HEK293 (cell line): ENCODE data around the gene PFN3.

ENCODE experiments used
- CTCF ChIA-PET: fragments of 350-600 bp; formaldehyde crosslinking; extraction: SDS; loops from one replicate; lab custom pipeline; 2021; ENCODE audit warnings: antibody characterized with exemption; lab: Yijun Ruan, JAX
- POLR2A ChIA-PET: fragments of 300-600 bp; formaldehyde crosslinking; extraction: SDS; loops from one replicate; lab custom pipeline; 2020; ENCODE audit warnings: antibody characterized with exemption, inconsistent platforms; lab: Yijun Ruan, JAX
- H3K27ac ChIP-seq: fragments of 200-500 bp; sonication (Bioruptor generic); 2 replicates; pipeline ENCODE4 v1.5.1; 2014; ENCODE audit warnings: low read depth, low read length, control low read depth, inconsistent platforms; ENCODE audit errors: extremely low read depth
- H3K36me3 ChIP-seq, 2 experiments: fragments of 200-500 bp in 1 of 2; sonication (Bioruptor generic) in 1 of 2; 1 replicate in 1 of 2; 2 replicates in 1 of 2; pipeline ENCODE4 v1.5.1; 2014 to 2017; ENCODE audit warnings: inconsistent platforms in 2 of 2, low read length in 2 of 2; ENCODE audit not compliant: control insufficient read depth in 2 of 2, insufficient read depth in 1 of 2
- H3K4me1 ChIP-seq: fragments of 200-500 bp; sonication (Bioruptor generic); 2 replicates; pipeline ENCODE4 v1.5.1; 2014; ENCODE audit warnings: mild to moderate bottlenecking, low read length, inconsistent platforms; ENCODE audit not compliant: control insufficient read depth, insufficient read depth
- H3K4me3 ChIP-seq: 2 replicates; pipeline ENCODE4 v1.5.1; 2011; ENCODE audit warnings: low read depth, mild to moderate bottlenecking, control low read depth, low read length, moderate library complexity
- H3K9me3 ChIP-seq: fragments of 200-500 bp; sonication (Bioruptor generic); 2 replicates; pipeline ENCODE4 v1.5.1; 2014; ENCODE audit warnings: low read depth, low read length, inconsistent platforms; ENCODE audit not compliant: control insufficient read depth, insufficient read depth
- SALL2 ChIP-seq: fragments of 450-650 bp; formaldehyde crosslinking; IDR thresholded peaks from 2 replicates; pipeline ENCODE4 v1.5.0; 2017; ENCODE audit warnings: missing biosample characterization, mild to moderate bottlenecking, missing genetic modification characterization, borderline replicate concordance
- WT1 ChIP-seq: fragments of 450-650 bp; formaldehyde crosslinking; IDR thresholded peaks from 2 replicates; pipeline ENCODE4 v1.5.1; 2016; ENCODE audit warnings: missing biosample characterization, missing genetic modification characterization
- ZNF133 ChIP-seq: fragments of 450-650 bp; formaldehyde crosslinking; IDR thresholded peaks from 2 replicates; pipeline ENCODE4 v1.5.1; 2016; ENCODE audit warnings: missing biosample characterization, missing genetic modification characterization
- ZNF169 ChIP-seq: fragments of 450-650 bp; formaldehyde crosslinking; IDR thresholded peaks from 2 replicates; pipeline ENCODE4 v1.5.1; 2016; ENCODE audit warnings: missing biosample characterization, missing genetic modification characterization
- ZNF19 ChIP-seq: fragments of 450-650 bp; formaldehyde crosslinking; IDR thresholded peaks from 2 replicates; pipeline ENCODE4; 2016; ENCODE audit warnings: missing biosample characterization, missing genetic modification characterization, low read depth
- ZNF341 ChIP-seq: fragments of 450-650 bp; formaldehyde crosslinking; IDR thresholded peaks from 2 replicates; pipeline ENCODE4; 2016; ENCODE audit warnings: low read depth, missing biosample characterization, missing genetic modification characterization
- ZNF433 ChIP-seq: fragments of 450-650 bp; formaldehyde crosslinking; IDR thresholded peaks from 2 replicates; pipeline ENCODE4 v1.5.1; 2016; ENCODE audit warnings: missing biosample characterization, missing genetic modification characterization, low read depth
- ZNF510 ChIP-seq: fragments of 450-650 bp; formaldehyde crosslinking; IDR thresholded peaks from 2 replicates; pipeline ENCODE4 v1.5.1; 2018; ENCODE audit warnings: mild to moderate bottlenecking, missing genetic modification characterization, missing biosample characterization; ENCODE audit not compliant: insufficient replicate concordance
- ZNF561 ChIP-seq: fragments of 450-650 bp; IDR thresholded peaks from 2 replicates; pipeline ENCODE4 v1.5.1; 2018; ENCODE audit warnings: missing biosample characterization, missing genetic modification characterization, borderline replicate concordance
- ZNF624 ChIP-seq: fragments of 450-650 bp; formaldehyde crosslinking; IDR thresholded peaks from 2 replicates; pipeline ENCODE4 v1.5.1; 2017; ENCODE audit warnings: missing biosample characterization, missing genetic modification characterization
- ZNF664 ChIP-seq: fragments of 450-650 bp; formaldehyde crosslinking; IDR thresholded peaks from 2 replicates; pipeline ENCODE4 v1.5.1; 2016; ENCODE audit warnings: missing biosample characterization, missing genetic modification characterization
- ZNF701 ChIP-seq: fragments of 450-650 bp; formaldehyde crosslinking; IDR thresholded peaks from 2 replicates; pipeline ENCODE4 v1.5.1; 2016; ENCODE audit warnings: missing biosample characterization, missing genetic modification characterization
- ZNF777 ChIP-seq: fragments of 450-650 bp; formaldehyde crosslinking; IDR thresholded peaks from 2 replicates; pipeline ENCODE4 v1.5.1; 2017; ENCODE audit warnings: missing biosample characterization, missing genetic modification characterization, borderline replicate concordance
- TF ChIP-seq, protein P1 (sequence below): fragments of 450-650 bp; formaldehyde crosslinking; IDR thresholded peaks from 2 replicates; pipeline ENCODE4 v1.5.1; 2016; ENCODE audit warnings: missing biosample characterization, missing genetic modification characterization
- TF ChIP-seq, protein P2 (sequence below): fragments of 450-650 bp; IDR thresholded peaks from 2 replicates; pipeline ENCODE4 v1.5.1; 2018; ENCODE audit warnings: missing biosample characterization, mild to moderate bottlenecking, missing genetic modification characterization
- TF ChIP-seq, protein P3 (sequence below): fragments of 450-650 bp; formaldehyde crosslinking; IDR thresholded peaks from 2 replicates; pipeline ENCODE4 v1.5.1; 2016; ENCODE audit warnings: missing biosample characterization, missing genetic modification characterization, borderline replicate concordance
- TF ChIP-seq, protein P4 (sequence below): fragments of 450-650 bp; formaldehyde crosslinking; IDR thresholded peaks from 2 replicates; pipeline ENCODE4 v1.5.1; 2016; ENCODE audit warnings: missing biosample characterization, missing genetic modification characterization

The PFN3 gene

DNA sequence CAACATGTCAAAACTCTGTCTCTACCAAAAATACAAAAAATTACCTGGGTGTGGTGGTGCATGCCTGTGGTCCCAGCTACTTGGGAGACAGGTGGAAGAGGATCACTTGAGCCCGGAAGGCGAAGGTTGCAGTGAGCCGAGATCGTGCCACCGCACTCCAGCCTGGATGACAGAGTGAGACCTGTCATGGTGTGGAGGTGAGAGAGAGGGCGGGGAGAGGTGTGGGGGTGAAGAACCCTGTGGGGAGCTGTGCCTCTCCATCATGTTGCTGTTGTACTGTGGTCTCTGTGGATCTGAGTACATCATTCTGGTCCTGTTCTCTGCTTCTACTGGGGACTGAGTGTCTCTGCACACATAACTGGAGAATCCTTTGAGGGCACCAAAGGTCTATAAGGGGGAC is 27.6 kb downstream of the PFN3 start (continued):
- TF ChIP-seq ZNF433 (tag by site-specific recombination) (no peak), ZNF133 (tag by site-specific recombination) (no peak), ZNF624 (tag by site-specific recombination) (no peak), ZNF701 (tag by site-specific recombination) (no peak), ZNF664 (tag by site-specific recombination) (no peak), WT1 (tag by site-specific recombination) (no peak), ZNF510 (tag by site-specific recombination) (no peak)

DNA sequence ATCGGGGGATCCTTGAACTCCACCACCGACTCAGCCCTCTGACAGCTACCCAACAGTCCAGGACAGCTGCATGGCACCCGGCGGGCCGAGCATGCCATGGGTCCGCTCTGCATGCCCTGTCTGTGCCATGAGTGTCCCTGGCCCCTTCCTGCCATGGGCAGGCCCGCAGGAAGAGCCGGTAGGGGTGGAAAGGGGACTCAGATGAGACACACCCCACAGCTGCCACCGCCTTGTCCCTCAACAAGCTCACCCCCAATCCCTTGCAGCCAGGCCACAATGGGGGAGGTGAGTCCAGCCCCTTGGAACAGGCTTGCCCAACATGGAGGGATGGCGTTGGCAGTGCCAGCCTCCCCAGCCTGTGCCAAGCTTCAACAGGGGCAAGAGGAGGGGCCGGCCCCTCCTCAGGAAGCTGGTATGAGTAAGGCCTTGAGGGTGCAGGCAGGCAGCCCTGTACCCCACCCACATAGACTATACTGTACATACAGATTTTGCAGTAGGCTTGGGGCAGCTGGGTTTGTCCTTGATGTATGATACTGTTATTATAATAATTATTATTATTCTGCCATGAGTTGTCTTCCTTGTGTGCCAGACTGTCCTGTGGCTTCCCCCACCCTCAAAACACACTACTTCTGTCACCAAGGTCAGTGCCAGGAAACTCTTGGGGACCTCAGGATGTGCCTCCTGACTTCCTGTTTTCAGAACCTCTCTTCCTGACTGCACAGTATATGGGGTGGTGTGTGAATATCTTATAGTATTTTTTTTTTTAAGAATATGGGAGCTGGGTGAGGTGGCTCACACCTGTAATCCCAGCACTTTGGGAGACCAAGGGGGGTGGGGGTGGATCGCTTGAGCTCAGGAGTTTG is 28.2 kb downstream of the PFN3 start:
- POLR2A ChIA-PET, result interaction anchor here (0.8 to 2.4 kb wide), 8 partner anchors 7 to 123 kb away, joined by 3 to 26 read pairs (median 8); partner anchors contain the start of genes LMAN2 and MXD3
- Histone ChIP-seq H3K4me1 (peaks cover 6% of the 10 kb centered on the region; the same call in 1 of the 2 replicates), H3K9me3 (no peaks in the 10 kb centered on the region)
- TF ChIP-seq, protein P1, sequence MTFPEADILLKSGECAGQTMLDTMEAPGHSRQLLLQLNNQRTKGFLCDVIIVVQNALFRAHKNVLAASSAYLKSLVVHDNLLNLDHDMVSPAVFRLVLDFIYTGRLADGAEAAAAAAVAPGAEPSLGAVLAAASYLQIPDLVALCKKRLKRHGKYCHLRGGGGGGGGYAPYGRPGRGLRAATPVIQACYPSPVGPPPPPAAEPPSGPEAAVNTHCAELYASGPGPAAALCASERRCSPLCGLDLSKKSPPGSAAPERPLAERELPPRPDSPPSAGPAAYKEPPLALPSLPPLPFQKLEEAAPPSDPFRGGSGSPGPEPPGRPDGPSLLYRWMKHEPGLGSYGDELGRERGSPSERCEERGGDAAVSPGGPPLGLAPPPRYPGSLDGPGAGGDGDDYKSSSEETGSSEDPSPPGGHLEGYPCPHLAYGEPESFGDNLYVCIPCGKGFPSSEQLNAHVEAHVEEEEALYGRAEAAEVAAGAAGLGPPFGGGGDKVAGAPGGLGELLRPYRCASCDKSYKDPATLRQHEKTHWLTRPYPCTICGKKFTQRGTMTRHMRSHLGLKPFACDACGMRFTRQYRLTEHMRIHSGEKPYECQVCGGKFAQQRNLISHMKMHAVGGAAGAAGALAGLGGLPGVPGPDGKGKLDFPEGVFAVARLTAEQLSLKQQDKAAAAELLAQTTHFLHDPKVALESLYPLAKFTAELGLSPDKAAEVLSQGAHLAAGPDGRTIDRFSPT (tag by site-specific recombination), result peak; percentile 31; the same call in 1 of the 2 replicates
- TF ChIP-seq SALL2, result no peak
- TF ChIP-seq, all 188 proteins: peak for 1
- no peak overlapping the region for H3K4me3 ChIP-seq
- CTCF ChIA-PET, result interaction anchor here (0.6 to 6.1 kb wide), 11 partner anchors 10 to 1259 kb away, joined by 3 to 65 read pairs (median 3); partner anchors contain the start of genes LMAN2, PFN3 and SLC34A1
- H3K27ac ChIP-seq, result no peak overlapping the region
- peaks cover 0 to 5% of the 10 kb centered on the region in 2 experiments; a peak in 1 of 3 replicates for H3K36me3 ChIP-seq

DNA sequence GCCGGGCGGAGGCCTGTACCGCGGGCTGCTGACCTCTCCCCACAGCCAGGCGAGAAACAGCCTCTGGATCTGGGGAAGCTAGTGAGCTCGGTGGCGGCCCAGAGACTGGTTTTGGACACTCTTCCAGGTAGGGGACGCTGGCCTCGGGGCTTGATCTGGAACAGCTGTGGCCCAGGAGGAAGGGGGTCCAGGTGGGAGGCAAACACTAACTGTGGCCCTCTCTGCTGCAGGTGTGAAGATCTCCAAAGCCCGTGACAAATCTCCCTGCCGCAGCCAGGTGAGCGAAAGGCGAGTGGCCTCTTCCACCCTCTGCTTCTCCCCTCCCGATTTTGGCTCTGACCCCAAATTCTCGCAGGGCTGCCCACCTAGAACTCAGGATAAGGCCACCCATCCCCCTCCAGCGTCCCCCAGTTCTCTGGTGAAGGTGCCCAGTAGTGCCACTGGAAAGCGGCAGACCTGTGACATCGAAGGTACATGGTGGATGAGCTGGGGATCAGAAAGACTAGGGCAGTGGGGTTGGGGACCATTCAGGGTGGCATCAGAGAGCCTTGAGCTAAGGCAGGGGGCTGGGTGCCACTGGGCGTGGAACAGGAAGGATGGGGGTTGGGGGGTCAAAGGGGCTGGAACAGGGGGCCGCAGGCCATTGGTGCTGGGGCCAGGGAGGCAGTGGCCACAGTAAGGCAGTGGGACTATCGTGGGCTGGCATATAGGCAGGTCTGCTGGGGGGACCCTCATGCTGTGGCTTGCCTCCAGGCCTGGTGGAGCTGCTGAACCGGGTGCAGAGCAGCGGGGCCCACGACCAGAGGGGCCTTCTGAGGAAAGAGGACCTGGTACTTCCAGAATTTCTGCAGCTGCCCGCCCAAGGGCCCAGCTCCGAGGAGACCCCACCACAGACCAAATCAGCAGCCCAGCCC is 29.1 kb downstream of the PFN3 start:
- Histone ChIP-seq H3K9me3 (no peaks in the 10 kb centered on the region), H3K36me3 (peaks cover 0 to 5% of the 10 kb centered on the region in 2 experiments; a peak in 1 of 3 replicates), H3K4me1 (peaks cover 6% of the 10 kb centered on the region; the same call in 1 of the 2 replicates), H3K4me3 (peak overlapping the region; percentile 63), H3K27ac (peak overlapping the region; percentile 88)
- CTCF ChIA-PET, result interaction anchor here (0.6 to 6.1 kb wide), 27 partner anchors 8 to 1260 kb away, joined by 3 to 65 read pairs (median 4); partner anchors contain the start of genes GRK6, LMAN2, MXD3 and PFN3
- POLR2A ChIA-PET, result interaction anchor here (0.8 to 2.4 kb wide), 16 partner anchors 8 to 126 kb away, joined by 3 to 26 read pairs (median 4); partner anchors contain the start of genes GRK6, LMAN2, MXD3 and PDLIM7
- TF ChIP-seq, protein P2, sequence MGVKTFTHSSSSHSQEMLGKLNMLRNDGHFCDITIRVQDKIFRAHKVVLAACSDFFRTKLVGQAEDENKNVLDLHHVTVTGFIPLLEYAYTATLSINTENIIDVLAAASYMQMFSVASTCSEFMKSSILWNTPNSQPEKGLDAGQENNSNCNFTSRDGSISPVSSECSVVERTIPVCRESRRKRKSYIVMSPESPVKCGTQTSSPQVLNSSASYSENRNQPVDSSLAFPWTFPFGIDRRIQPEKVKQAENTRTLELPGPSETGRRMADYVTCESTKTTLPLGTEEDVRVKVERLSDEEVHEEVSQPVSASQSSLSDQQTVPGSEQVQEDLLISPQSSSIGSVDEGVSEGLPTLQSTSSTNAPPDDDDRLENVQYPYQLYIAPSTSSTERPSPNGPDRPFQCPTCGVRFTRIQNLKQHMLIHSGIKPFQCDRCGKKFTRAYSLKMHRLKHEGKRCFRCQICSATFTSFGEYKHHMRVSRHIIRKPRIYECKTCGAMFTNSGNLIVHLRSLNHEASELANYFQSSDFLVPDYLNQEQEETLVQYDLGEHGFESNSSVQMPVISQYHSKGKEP (tag by site-specific recombination), result no peak
- TF ChIP-seq ZNF777 (no peak), ZNF169 (0 out of 2 replicates have a peak, but pooled peaks have one; percentile 19), ZNF561 (tag by site-specific recombination) (no peak), ZNF341 (tag by site-specific recombination) (0 out of 2 replicates have a peak, but pooled peaks have one; percentile 33), ZNF19 (tag by site-specific recombination) (no peak)
- TF ChIP-seq, protein P3, sequence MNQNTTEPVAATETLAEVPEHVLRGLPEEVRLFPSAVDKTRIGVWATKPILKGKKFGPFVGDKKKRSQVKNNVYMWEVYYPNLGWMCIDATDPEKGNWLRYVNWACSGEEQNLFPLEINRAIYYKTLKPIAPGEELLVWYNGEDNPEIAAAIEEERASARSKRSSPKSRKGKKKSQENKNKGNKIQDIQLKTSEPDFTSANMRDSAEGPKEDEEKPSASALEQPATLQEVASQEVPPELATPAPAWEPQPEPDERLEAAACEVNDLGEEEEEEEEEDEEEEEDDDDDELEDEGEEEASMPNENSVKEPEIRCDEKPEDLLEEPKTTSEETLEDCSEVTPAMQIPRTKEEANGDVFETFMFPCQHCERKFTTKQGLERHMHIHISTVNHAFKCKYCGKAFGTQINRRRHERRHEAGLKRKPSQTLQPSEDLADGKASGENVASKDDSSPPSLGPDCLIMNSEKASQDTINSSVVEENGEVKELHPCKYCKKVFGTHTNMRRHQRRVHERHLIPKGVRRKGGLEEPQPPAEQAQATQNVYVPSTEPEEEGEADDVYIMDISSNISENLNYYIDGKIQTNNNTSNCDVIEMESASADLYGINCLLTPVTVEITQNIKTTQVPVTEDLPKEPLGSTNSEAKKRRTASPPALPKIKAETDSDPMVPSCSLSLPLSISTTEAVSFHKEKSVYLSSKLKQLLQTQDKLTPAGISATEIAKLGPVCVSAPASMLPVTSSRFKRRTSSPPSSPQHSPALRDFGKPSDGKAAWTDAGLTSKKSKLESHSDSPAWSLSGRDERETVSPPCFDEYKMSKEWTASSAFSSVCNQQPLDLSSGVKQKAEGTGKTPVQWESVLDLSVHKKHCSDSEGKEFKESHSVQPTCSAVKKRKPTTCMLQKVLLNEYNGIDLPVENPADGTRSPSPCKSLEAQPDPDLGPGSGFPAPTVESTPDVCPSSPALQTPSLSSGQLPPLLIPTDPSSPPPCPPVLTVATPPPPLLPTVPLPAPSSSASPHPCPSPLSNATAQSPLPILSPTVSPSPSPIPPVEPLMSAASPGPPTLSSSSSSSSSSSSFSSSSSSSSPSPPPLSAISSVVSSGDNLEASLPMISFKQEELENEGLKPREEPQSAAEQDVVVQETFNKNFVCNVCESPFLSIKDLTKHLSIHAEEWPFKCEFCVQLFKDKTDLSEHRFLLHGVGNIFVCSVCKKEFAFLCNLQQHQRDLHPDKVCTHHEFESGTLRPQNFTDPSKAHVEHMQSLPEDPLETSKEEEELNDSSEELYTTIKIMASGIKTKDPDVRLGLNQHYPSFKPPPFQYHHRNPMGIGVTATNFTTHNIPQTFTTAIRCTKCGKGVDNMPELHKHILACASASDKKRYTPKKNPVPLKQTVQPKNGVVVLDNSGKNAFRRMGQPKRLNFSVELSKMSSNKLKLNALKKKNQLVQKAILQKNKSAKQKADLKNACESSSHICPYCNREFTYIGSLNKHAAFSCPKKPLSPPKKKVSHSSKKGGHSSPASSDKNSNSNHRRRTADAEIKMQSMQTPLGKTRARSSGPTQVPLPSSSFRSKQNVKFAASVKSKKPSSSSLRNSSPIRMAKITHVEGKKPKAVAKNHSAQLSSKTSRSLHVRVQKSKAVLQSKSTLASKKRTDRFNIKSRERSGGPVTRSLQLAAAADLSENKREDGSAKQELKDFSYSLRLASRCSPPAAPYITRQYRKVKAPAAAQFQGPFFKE (tag by site-specific recombination), result no peak
- TF ChIP-seq, protein P4, sequence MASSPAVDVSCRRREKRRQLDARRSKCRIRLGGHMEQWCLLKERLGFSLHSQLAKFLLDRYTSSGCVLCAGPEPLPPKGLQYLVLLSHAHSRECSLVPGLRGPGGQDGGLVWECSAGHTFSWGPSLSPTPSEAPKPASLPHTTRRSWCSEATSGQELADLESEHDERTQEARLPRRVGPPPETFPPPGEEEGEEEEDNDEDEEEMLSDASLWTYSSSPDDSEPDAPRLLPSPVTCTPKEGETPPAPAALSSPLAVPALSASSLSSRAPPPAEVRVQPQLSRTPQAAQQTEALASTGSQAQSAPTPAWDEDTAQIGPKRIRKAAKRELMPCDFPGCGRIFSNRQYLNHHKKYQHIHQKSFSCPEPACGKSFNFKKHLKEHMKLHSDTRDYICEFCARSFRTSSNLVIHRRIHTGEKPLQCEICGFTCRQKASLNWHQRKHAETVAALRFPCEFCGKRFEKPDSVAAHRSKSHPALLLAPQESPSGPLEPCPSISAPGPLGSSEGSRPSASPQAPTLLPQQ (tag by site-specific recombination), result peak; percentile 62
